ENCODE results near the gene TBC1D3L. TPM values are rescaled to one million over a fixed set of nuclear protein-coding genes. Genes with fewer than 3 reads are reported as not detected.
"Not testable (repeated sequence)": the region's sequence is repeated elsewhere in the genome, so short reads cannot be mapped to it uniquely, and the experiment has no call there.

TBC1D3L gene
- total RNA-seq = under 1 TPM; 0.33 to 0.39 TPM

DNA sequence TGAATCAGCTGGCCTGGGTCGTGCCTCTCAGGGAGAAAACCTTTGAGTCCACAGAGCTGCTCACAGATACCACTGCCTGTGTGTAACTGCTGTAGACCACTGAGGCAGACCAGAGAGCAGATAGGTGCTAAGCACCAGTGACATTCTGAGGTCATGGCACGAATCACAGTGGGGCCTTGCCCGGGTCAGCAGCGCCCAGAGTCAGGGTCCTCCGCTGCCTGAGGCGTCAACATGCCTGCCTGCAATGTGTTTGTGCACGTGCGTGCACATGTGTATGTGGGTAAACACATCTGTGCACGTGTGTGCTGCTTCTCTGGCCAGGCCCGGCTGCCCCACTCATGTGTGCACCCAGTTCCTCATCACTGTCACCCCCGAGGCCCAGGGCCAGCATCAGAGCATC is at the start of gene TBC1D3L:
TBC1D3L (minus strand) TSS at position 101 of the 400 bp plus-strand sequence. CDS start 1,540 bp downstream, outside the sequence.
- H3K27me3 Mint-ChIP-seq; H3K27ac Mint-ChIP-seq; H3K36me3 Mint-ChIP-seq (ENCODE audit: low read depth); H3K4me3 Mint-ChIP-seq; ATAC-seq; DNase-seq; intact Hi-C loops (cut with DNase I, micrococcal nuclease); H3K4me1 Mint-ChIP-seq; CTCF ChIA-PET; POLR2A ChIA-PET; H3K9me3 Mint-ChIP-seq (ENCODE audit: low read depth): not testable (repeated sequence)

DNA sequence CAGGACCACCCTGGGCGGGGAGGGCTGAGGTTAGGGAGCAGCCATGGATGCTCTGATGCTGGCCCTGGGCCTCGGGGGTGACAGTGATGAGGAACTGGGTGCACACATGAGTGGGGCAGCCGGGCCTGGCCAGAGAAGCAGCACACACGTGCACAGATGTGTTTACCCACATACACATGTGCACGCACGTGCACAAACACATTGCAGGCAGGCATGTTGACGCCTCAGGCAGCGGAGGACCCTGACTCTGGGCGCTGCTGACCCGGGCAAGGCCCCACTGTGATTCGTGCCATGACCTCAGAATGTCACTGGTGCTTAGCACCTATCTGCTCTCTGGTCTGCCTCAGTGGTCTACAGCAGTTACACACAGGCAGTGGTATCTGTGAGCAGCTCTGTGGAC is 14.8 kb upstream of the TBC1D3L start, which contains the start of gene TBC1D3D:
TBC1D3D (plus strand) TSS at position 301 of the 400 bp plus-strand sequence. CDS start 1,585 bp downstream, outside the sequence.
- POLR2A ChIA-PET; DNase-seq; ATAC-seq; H3K36me3 Mint-ChIP-seq (ENCODE audit: low read depth); H3K4me1 Mint-ChIP-seq; H3K9me3 Mint-ChIP-seq (ENCODE audit: low read depth); H3K4me3 Mint-ChIP-seq; intact Hi-C loops (cut with DNase I, micrococcal nuclease); H3K27ac Mint-ChIP-seq; H3K27me3 Mint-ChIP-seq; CTCF ChIA-PET: not testable (repeated sequence)

Other genes with a start within 250 kb of the TBC1D3L start
- not detected for gene HNF1B, start 244.0 kb downstream of the TBC1D3L start, total RNA-seq
- gene TBC1D3K, start 64.6 kb downstream of the TBC1D3L start, total RNA-seq = not detected
- 1 to 10 TPM; 6.4 to 6.6 TPM for gene TBC1D3D, start 14.9 kb upstream of the TBC1D3L start, total RNA-seq
- not detected for gene TBC1D3C, start 79.6 kb upstream of the TBC1D3L start, total RNA-seq
- not detected for gene TBC1D3E, start 138.9 kb upstream of the TBC1D3L start, total RNA-seq
- not detected for gene TBC1D3, start 203.5 kb upstream of the TBC1D3L start, total RNA-seq

Measured in activated CD4-positive, alpha-beta T cell treated with anti-CD3 and anti-CD28 coated beads for 36 hours (primary cell).